Upper lobe of left lung (tissue), 4 donors: ENCODE results near the gene HCN3.

Experiments used
- EP300 ChIP-seq, 4 donors: sonication (generic); formaldehyde crosslinking; IDR thresholded peaks; one replicate each; pipeline ENCODE4 v1.5.1; 2017; ENCODE audit warnings: antibody characterized with exemption in 4 of 4, control low read depth in 2 of 4
- POLR2AphosphoS5 ChIP-seq, 2 donors: sonication (generic); formaldehyde crosslinking; IDR thresholded peaks; one replicate each; pipeline ENCODE4 v1.5.1; 2017; ENCODE audit warnings: antibody characterized with exemption in 2 of 2
- TF ChIP-seq, protein P1 (sequence below), 6 experiments: fragments of 450-650 bp in 4 of 6; fragments of 200-600 bp in 2 of 6; sonication (generic) in 2 of 6; IDR thresholded peaks; one replicate each; pipeline ENCODE4 v1.5.1; 2016 to 2019; ENCODE audit warnings: antibody characterized with exemption in 6 of 6

DNA sequence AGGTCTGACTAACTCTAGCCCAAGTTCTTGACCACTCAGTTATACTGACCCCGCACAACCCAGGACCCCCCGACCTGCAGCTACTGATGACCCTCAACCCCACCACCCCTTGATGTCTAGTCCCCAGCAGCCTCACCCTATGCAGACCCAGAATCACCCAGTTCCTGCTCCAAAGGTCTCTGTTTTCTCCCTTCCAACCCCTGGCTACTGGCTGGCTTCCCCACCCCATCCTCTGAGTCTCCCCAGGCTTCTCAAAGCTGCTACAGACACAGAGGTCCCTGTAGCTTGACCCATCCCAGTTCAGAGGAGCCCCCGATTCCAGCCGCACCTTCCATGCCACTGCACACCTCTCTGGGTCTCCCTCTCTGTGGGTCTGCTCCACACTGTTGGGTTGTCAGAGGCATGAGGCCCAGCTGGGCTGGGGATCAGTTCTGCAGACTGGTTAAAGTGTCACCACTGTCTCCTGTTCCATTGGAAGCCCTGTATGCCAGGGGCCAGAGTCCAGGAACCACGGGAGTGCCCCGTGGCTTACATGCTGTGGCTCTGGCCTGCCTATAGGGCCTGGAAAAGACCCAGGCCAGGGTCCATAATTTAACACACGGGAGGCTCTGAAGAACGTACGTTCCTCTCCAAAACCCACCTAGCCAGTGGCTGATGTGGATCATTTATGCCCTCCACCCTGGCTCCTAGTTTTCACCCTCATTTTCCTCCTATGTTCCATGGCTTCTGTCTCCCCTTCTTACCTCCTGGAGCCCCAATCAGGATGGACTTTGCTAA, 23.5 kb downstream of the HCN3 start:
- TF ChIP-seq, protein P1, sequence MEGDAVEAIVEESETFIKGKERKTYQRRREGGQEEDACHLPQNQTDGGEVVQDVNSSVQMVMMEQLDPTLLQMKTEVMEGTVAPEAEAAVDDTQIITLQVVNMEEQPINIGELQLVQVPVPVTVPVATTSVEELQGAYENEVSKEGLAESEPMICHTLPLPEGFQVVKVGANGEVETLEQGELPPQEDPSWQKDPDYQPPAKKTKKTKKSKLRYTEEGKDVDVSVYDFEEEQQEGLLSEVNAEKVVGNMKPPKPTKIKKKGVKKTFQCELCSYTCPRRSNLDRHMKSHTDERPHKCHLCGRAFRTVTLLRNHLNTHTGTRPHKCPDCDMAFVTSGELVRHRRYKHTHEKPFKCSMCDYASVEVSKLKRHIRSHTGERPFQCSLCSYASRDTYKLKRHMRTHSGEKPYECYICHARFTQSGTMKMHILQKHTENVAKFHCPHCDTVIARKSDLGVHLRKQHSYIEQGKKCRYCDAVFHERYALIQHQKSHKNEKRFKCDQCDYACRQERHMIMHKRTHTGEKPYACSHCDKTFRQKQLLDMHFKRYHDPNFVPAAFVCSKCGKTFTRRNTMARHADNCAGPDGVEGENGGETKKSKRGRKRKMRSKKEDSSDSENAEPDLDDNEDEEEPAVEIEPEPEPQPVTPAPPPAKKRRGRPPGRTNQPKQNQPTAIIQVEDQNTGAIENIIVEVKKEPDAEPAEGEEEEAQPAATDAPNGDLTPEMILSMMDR (IDR thresholded peaks at IDR 0.05): no peak
- TF ChIP-seq POLR2AphosphoS5 (IDR thresholded peaks at IDR 0.05): no peak
- TF ChIP-seq EP300 (IDR thresholded peaks at IDR 0.05): no peak
